HepG2 (cell line): ENCODE data around the gene TTBK2.

Experiments
- CTCF ChIP-seq: sonication (generic); formaldehyde crosslinking; IDR thresholded peaks from 2 replicates; pipeline ENCODE4 v1.5.0; 2020; ENCODE audit warnings: mild to moderate bottlenecking, missing genetic modification reagents, moderate library complexity
- JUNB ChIP-seq: sonication (generic); formaldehyde crosslinking; IDR thresholded peaks from 2 replicates; pipeline ENCODE4 v1.8.0; 2022; ENCODE audit warnings: missing genetic modification reagents, mild to moderate bottlenecking, borderline replicate concordance
- NR3C1 ChIP-seq: sonication (generic); formaldehyde crosslinking; IDR thresholded peaks from 2 replicates; pipeline ENCODE4 v1.4.0; 2020; ENCODE audit warnings: missing genetic modification reagents
- ZNF775 ChIP-seq: sonication (generic); formaldehyde crosslinking; IDR thresholded peaks from 2 replicates; pipeline ENCODE4 v1.4.0; 2020; ENCODE audit warnings: missing genetic modification reagents, mild to moderate bottlenecking, moderate library complexity, borderline replicate concordance
- TF ChIP-seq, protein P1 (sequence below): sonication (generic); formaldehyde crosslinking; IDR thresholded peaks from 2 replicates; pipeline ENCODE4 v1.5.1; 2020; ENCODE audit warnings: mild to moderate bottlenecking, missing genetic modification reagents

- TF ChIP-seq CTCF: no peak
- TF ChIP-seq, protein P1, sequence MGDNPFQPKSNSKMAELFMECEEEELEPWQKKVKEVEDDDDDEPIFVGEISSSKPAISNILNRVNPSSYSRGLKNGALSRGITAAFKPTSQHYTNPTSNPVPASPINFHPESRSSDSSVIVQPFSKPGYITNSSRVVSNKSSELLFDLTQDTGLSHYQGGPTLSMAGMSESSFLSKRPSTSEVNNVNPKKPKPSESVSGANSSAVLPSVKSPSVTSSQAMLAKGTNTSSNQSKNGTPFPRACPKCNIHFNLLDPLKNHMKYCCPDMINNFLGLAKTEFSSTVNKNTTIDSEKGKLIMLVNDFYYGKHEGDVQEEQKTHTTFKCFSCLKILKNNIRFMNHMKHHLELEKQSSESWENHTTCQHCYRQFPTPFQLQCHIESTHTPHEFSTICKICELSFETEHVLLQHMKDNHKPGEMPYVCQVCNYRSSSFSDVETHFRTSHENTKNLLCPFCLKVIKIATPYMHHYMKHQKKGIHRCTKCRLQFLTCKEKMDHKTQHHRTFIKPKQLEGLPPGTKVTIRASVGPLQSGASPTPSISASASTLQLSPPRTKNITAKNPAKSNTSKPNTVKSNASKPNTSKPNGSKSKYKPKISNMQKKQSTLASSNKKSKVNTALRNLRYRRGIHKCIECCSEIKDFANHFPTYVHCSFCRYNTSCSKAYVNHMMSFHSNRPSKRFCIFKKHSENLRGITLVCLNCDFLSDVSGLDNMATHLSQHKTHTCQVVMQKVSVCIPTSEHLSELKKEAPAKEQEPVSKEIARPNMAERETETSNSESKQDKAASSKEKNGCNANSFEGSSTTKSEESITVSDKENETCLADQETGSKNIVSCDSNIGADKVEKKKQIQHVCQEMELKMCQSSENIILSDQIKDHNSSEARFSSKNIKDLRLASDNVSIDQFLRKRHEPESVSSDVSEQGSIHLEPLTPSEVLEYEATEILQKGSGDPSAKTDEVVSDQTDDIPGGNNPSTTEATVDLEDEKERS: no peak
- TF ChIP-seq ZNF775: no peak
- TF ChIP-seq JUNB (CRISPR knock-in tag): no peak
- no peak for TF ChIP-seq NR3C1 (CRISPR knock-in tag)
Observed at GRCh38 chr15:42915654-42916315, 4.8 kb downstream of the TTBK2 start.
